HepG2 (cell line): Measurements from ENCODE around the gene TRMU. TPM values are rescaled to one million over a fixed set of nuclear protein-coding genes. Genes with fewer than 3 reads are reported as not detected.

ENCODE experiments used
- ATAC-seq: fragments of 200-7000 bp; cut with Tn5 transposase; 3 replicates; pipeline ENCODE4 v1.9.1; 2020; ENCODE audit warnings: mild to moderate bottlenecking, moderate library complexity
- BruUV-seq: library from RNA; stranded (reverse); fragments of 400-500 nt; replicated peaks from 2 replicates; lab custom pipeline; 2021; lab: Mats Ljungman, UMichigan
- CTCF ChIA-PET: fragments of 300-600 bp; formaldehyde crosslinking; extraction: SDS; loops from one replicate; lab custom pipeline; 2021; ENCODE audit warnings: low total read pairs, inconsistent platforms, low intra/inter-chr PET ratio; lab: Yijun Ruan, JAX
- POLR2A ChIA-PET: fragments of 350-600 bp; sonication (Branson Sonifier 250); formaldehyde crosslinking; loops from one replicate; lab custom pipeline; 2020; ENCODE audit warnings: antibody characterized with exemption, inconsistent platforms; lab: Yijun Ruan, JAX
- DNase-seq: peaks from one replicate; pipeline ENCODE4 v3.0.0-alpha.2; 2015; ENCODE audit warnings: low spot score
- FAIRE-seq: peaks from 3 replicates; lab custom pipeline; 2011; peaks lifted over from hg19 to GRCh38; lab: Jason Lieb, UNC
- H2AFZ ChIP-seq: one replicate; pipeline ENCODE4 v1.6.1; 2011; ENCODE audit warnings: low read length, inconsistent platforms
- H3K27ac ChIP-seq: fragments of 300-600 bp; 3 replicates; pipeline ENCODE4 v1.8.0; 2011; ENCODE audit warnings: mixed run types, mild to moderate bottlenecking, mixed read lengths, low read length, inconsistent platforms; ENCODE audit not compliant: insufficient read depth; ENCODE audit errors: extremely low read length
- H3K27me3 ChIP-seq, 2 experiments: fragments of 200-600 bp in 1 of 2; 2 replicates in 1 of 2; 3 replicates in 1 of 2; pipeline versions ENCODE4 v1.6.0 to v1.8.0; 2011; ENCODE audit warnings: low read length in 2 of 2, mild to moderate bottlenecking in 2 of 2, moderate library complexity in 2 of 2, inconsistent platforms in 1 of 2; ENCODE audit not compliant: insufficient read depth in 2 of 2, control insufficient read depth in 1 of 2
- H3K36me3 ChIP-seq, 2 experiments: fragments of 200-600 bp in 1 of 2; replicated peaks in 1 of 2; 2 replicates in 1 of 2; 3 replicates in 1 of 2; pipeline versions ENCODE4 v1.5.1 to v1.8.0; 2011; ENCODE audit warnings: low read length in 2 of 2, inconsistent platforms in 1 of 2; ENCODE audit not compliant: insufficient read depth in 2 of 2, control insufficient read depth in 1 of 2
- H3K4me1 ChIP-seq: 2 replicates; pipeline ENCODE4 v1.5.1; 2012; ENCODE audit warnings: low read length, inconsistent platforms; ENCODE audit not compliant: insufficient read depth
- H3K4me2 ChIP-seq: 2 replicates; pipeline ENCODE4 v1.6.0; 2011; ENCODE audit warnings: low read depth, low read length, inconsistent platforms
- H3K4me3 ChIP-seq, 3 experiments: fragments of 200-600 bp in 1 of 3; sonication (generic), shearing (Covaris generic) in 1 of 3; replicated peaks in 1 of 3; 2 replicates each; pipeline ENCODE4 v1.5.1; 2011 to 2016; ENCODE audit warnings: low read length in 3 of 3, inconsistent platforms in 2 of 3, low read depth in 2 of 3, mild to moderate bottlenecking in 2 of 3, control low read depth in 1 of 3, mixed read lengths in 1 of 3; ENCODE audit not compliant: insufficient read depth in 1 of 3
- H3K79me2 ChIP-seq: one replicate; pipeline ENCODE4 v1.6.1; 2011; ENCODE audit warnings: low read length, inconsistent platforms; ENCODE audit not compliant: insufficient read depth
- H3K9ac ChIP-seq: 2 replicates; pipeline ENCODE4 v1.6.0; 2011; ENCODE audit warnings: mild to moderate bottlenecking, low read depth, low read length, inconsistent platforms; ENCODE audit not compliant: insufficient read depth
- H3K9me3 ChIP-seq: 2 replicates; pipeline ENCODE4 v1.5.1; 2012; ENCODE audit warnings: mild to moderate bottlenecking, low read length
- H4K20me1 ChIP-seq: 2 replicates; pipeline ENCODE4 v1.6.0; 2011; ENCODE audit warnings: inconsistent platforms, mild to moderate bottlenecking, low read length, moderate library complexity; ENCODE audit not compliant: insufficient read depth
- ARNTL ChIP-seq: sonication (generic); formaldehyde crosslinking; IDR thresholded peaks from 2 replicates; pipeline ENCODE4 v1.4.0; 2020; ENCODE audit warnings: mild to moderate bottlenecking, missing genetic modification reagents
- HNRNPL ChIP-seq: fragments of 200-400 bp; formaldehyde crosslinking; IDR thresholded peaks from 2 replicates; pipeline ENCODE4 v1.6.1; 2017; ENCODE audit warnings: mild to moderate bottlenecking, low read depth, low read length
- IKZF4 ChIP-seq: sonication (generic); formaldehyde crosslinking; IDR thresholded peaks from 2 replicates; pipeline ENCODE4 v1.5.1; 2020; ENCODE audit warnings: borderline replicate concordance, mild to moderate bottlenecking, low read depth, missing genetic modification reagents; ENCODE audit errors: not compliant biosample characterization
- MAX ChIP-seq: IDR thresholded peaks from 2 replicates; pipeline ENCODE4 v1.6.1; 2012; ENCODE audit warnings: inconsistent platforms
- MIER3 ChIP-seq: IDR thresholded peaks from 2 replicates; pipeline ENCODE4 v1.6.1; 2016; ENCODE audit warnings: missing compliant biosample characterization, borderline replicate concordance
- NKX3-1 ChIP-seq: sonication (generic); formaldehyde crosslinking; IDR thresholded peaks from 2 replicates; pipeline ENCODE4 v1.5.0; 2020; ENCODE audit warnings: missing genetic modification reagents
- NR2F1 ChIP-seq, 2 experiments: fragments of 450-650 bp in 1 of 2; formaldehyde crosslinking in 1 of 2; IDR thresholded peaks; 2 replicates each; pipeline versions ENCODE4 v1.5.0 to v1.6.1; 2016 to 2020; ENCODE audit warnings: mild to moderate bottlenecking in 1 of 2, missing compliant biosample characterization in 1 of 2, missing genetic modification reagents in 1 of 2, moderate library complexity in 1 of 2
- RFX3 ChIP-seq: IDR thresholded peaks from 2 replicates; pipeline ENCODE4 v1.6.1; 2016; ENCODE audit warnings: missing biosample characterization, missing genetic modification reagents
- SOX5 ChIP-seq: IDR thresholded peaks from 2 replicates; pipeline ENCODE4 v1.6.1; 2016; ENCODE audit warnings: borderline replicate concordance
- ZFP62 ChIP-seq: sonication (generic); formaldehyde crosslinking; IDR thresholded peaks from 2 replicates; pipeline ENCODE4 v1.4.0; 2020; ENCODE audit warnings: missing genetic modification reagents
- WGBS: methylation state at CpG from one replicate; pipeline ENCODE4 v1.1.6; 2017; ENCODE audit warnings: low lambda C conversion rate; 5-methylcytosine and 5-hydroxymethylcytosine counted together
- in situ Hi-C: cut with HindIII; loops from 2 replicates; pipeline ENCODE4 v1.10.0; 2017; ENCODE audit warnings: low pct_unique_long_range_greater_than_20kb; ENCODE audit not compliant: extremely low pct_ligation_motif_present
- intact Hi-C: fragments of 100-400 bp; cut with micrococcal nuclease; formaldehyde crosslinking; loops from one replicate; pipeline ENCODE4 v1.10.0; 2022; ENCODE audit not compliant: unreplicated experiment
- polyA plus RNA-seq, 8 experiments: library from polyadenylated mRNA; depleted of rRNA in 3 of 8; stranded (reverse) in 7 of 8; unstranded in 1 of 8; fragments of >200 nt; fragmentation: Illumina TruSeq in 4 of 8; extraction: Trizol in 4 of 8; gene quantifications; 2 replicates each; pipeline versions ENCODE4 v1.2.1 to v1.2.3, GENCODE V29; 2011 to 2016; ENCODE audit warnings: low read depth in 4 of 8, missing spikeins in 1 of 8, mixed read lengths in 1 of 8; ENCODE audit not compliant: insufficient read depth in 1 of 8
- total RNA-seq, 5 experiments: library from RNA; depleted of rRNA; stranded (reverse); fragments of >200 nt; fragmentation: Illumina TruSeq; extraction: Trizol; gene quantifications; 2 replicates each; pipeline ENCODE4 v1.2.3, GENCODE V29; 2016; ENCODE audit warnings: low read depth in 1 of 5
- TF ChIP-seq, protein P1 (sequence below): sonication (generic); formaldehyde crosslinking; IDR thresholded peaks from 2 replicates; pipeline ENCODE4 v1.4.0; 2020; ENCODE audit warnings: low read depth, mild to moderate bottlenecking, missing genetic modification reagents

Gene TRMU
- total and polyA plus RNA-seq, 2 of the 13 experiments (the other 11 are each of a cell fraction or from before 2014, with no cell fraction given): 31.0 to 50.2 TPM

- intact Hi-C loops: no loop called here
These were observed 29.7 kb downstream of the TRMU start for GRCh38 chr22:46365166-46365624.

More at GRCh38 chr22:46365166-46365624, 29.7 kb downstream of the TRMU start:
- in situ Hi-C loops: loop anchor here (5.0 kb wide), 2 partner anchors 77 to 172 kb away; partner anchors contain the start of gene CELSR1
- Histone ChIP-seq H3K27ac (no peak overlapping the region), H3K36me3 (no peaks in the 10 kb centered on the region), H3K4me3 (no peak overlapping the region), H3K9ac (no peak overlapping the region), H3K27me3 (no peaks in the 10 kb centered on the region), H3K79me2 (no peaks in the 10 kb centered on the region), H4K20me1 (no peaks in the 10 kb centered on the region), H2AFZ (no peak overlapping the region), H3K4me2 (no peak overlapping the region)
- DNase-seq: no peak
- ChIA-PET POLR2A (no interaction called here), CTCF (no interaction called here)
- FAIRE-seq: no peak
- WGBS: 95% methylated on average over 19 of the region's 22 CpGs
- TF ChIP-seq ZFP62 (CRISPR knock-in tag): no peak
- TF ChIP-seq, protein P1, sequence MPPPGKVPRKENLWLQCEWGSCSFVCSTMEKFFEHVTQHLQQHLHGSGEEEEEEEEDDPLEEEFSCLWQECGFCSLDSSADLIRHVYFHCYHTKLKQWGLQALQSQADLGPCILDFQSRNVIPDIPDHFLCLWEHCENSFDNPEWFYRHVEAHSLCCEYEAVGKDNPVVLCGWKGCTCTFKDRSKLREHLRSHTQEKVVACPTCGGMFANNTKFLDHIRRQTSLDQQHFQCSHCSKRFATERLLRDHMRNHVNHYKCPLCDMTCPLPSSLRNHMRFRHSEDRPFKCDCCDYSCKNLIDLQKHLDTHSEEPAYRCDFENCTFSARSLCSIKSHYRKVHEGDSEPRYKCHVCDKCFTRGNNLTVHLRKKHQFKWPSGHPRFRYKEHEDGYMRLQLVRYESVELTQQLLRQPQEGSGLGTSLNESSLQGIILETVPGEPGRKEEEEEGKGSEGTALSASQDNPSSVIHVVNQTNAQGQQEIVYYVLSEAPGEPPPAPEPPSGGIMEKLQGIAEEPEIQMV: no peak
- no peak for TF ChIP-seq NR2F1 (CRISPR knock-in tag; IDR thresholded peaks at IDR 0.05)
- TF ChIP-seq HNRNPL: no peak
- TF ChIP-seq MIER3 (CRISPR knock-in tag): no peak
- no peak for TF ChIP-seq IKZF4 (CRISPR knock-in tag)
- TF ChIP-seq NKX3-1: no peak
- TF ChIP-seq ARNTL (CRISPR knock-in tag): no peak
- TF ChIP-seq RFX3 (CRISPR knock-in tag): no peak
- TF ChIP-seq SOX5 (CRISPR knock-in tag): no peak
- TF ChIP-seq MAX: no peak
- TF ChIP-seq, all 625 proteins: peak for 0
- ATAC-seq: no peak
- no TSS peak for BruUV-seq
- no peaks in the 10 kb centered on the region for H3K9me3 ChIP-seq
- H3K4me1 ChIP-seq: peaks cover 39% of the 10 kb centered on the region
